ENCODE data around the gene PTPN1. TPM values are rescaled to one million over a fixed set of nuclear protein-coding genes. Genes with fewer than 3 reads are reported as not detected.

Gene PTPN1
- total and polyA plus RNA-seq, 2 of the 13 experiments (the other 11 are each of a cell fraction or from before 2014, with no cell fraction given) = 17.7 to 37.2 TPM

- 0 out of 2 replicates have a peak, but pooled peaks have one; percentile 38 for TF ChIP-seq HES4 (CRISPR knock-in tag; IDR thresholded peaks at IDR 0.05; ENCODE audit: borderline replicate concordance)
- TF ChIP-seq ATF1 (CRISPR knock-in tag; IDR thresholded peaks at IDR 0.05) = no peak
- TF ChIP-seq XRCC5 (optimal IDR thresholded peaks at IDR 0.05; ENCODE audit: low read length) = peak; percentile 99
- no peak for TF ChIP-seq PRPF4 (IDR thresholded peaks at IDR 0.05; ENCODE audit: low read depth, low read length, poor library complexity, severe bottlenecking)
- TF ChIP-seq ZBTB37 (CRISPR knock-in tag; IDR thresholded peaks at IDR 0.05) = no peak
- no peak for TF ChIP-seq FOXJ3 (CRISPR knock-in tag; IDR thresholded peaks at IDR 0.05; ENCODE audit: borderline replicate concordance)
- TF ChIP-seq, protein P1, sequence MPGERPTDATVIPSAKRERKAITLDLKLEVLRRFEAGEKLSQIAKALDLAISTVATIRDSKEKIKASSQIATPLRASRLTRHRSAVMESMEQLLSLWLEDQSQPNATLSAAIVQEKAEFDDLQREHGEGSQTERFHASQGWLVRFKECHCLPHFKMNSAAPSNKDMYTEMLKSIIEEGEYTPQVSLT (CRISPR knock-in tag; IDR thresholded peaks at IDR 0.05; ENCODE audit: borderline replicate concordance, low read depth) = no peak
- TF ChIP-seq SUZ12 (IDR thresholded peaks at IDR 0.05; ENCODE audit: low read depth, low read length) = no peak
- peak; percentile 63; the same call in 1 of the 2 replicates for TF ChIP-seq ZBTB38 (CRISPR knock-in tag; IDR thresholded peaks at IDR 0.05)
- TF ChIP-seq SYNCRIP (IDR thresholded peaks at IDR 0.05; ENCODE audit: insufficient read depth, low read depth, low read length) = no peak
- no peak for TF ChIP-seq TCF7L2 (IDR thresholded peaks at IDR 0.05; ENCODE audit: low read depth, low read length)
- TF ChIP-seq NFIC (IDR thresholded peaks at IDR 0.05; ENCODE audit: low read length) = no peak
- TF ChIP-seq, protein P2, sequence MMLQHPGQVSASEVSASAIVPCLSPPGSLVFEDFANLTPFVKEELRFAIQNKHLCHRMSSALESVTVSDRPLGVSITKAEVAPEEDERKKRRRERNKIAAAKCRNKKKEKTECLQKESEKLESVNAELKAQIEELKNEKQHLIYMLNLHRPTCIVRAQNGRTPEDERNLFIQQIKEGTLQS (CRISPR knock-in tag; IDR thresholded peaks at IDR 0.05) = no peak
- TF ChIP-seq ZNF746 (CRISPR knock-in tag; IDR thresholded peaks at IDR 0.05) = no peak
- no peak for TF ChIP-seq SP4 (CRISPR knock-in tag; IDR thresholded peaks at IDR 0.05)
- no peak for TF ChIP-seq ZNF646 (CRISPR knock-in tag; IDR thresholded peaks at IDR 0.05)
- no peak for TF ChIP-seq ZFP62 (CRISPR knock-in tag; IDR thresholded peaks at IDR 0.05)
- TF ChIP-seq ZNF724P (CRISPR knock-in tag; IDR thresholded peaks at IDR 0.05; ENCODE audit: borderline replicate concordance) = no peak
- peak; percentile 48; the same call in 1 of the 2 replicates for TF ChIP-seq ZFY (CRISPR knock-in tag; IDR thresholded peaks at IDR 0.05)
Measured at GRCh38 chr20:50588034-50588736, 78.0 kb downstream of the PTPN1 start (continued).
